ENCODE measurements around the gene CD22.

Gene CD22

GRCh38 chr19:35322014-35322413 lies 7.0 kb upstream of the CD22 start:
- H3K4me3 ChIP-seq (ENCODE audit: low read depth, low read length), result no peak overlapping the region
- H3K4me1 ChIP-seq (ENCODE audit: control insufficient read depth, insufficient read depth, low read length), result no peaks in the 10 kb centered on the region
- no peaks in the 10 kb centered on the region for H3K36me3 ChIP-seq (ENCODE audit: control insufficient read depth in 2 of 2, insufficient read depth in 1 of 2, low read length in 2 of 2)
- ChIA-PET POLR2A (no interaction called here), CTCF (interaction anchor here (1.1 kb wide), 1 partner anchor 31 kb away, joined by 3 read pairs; no protein-coding TSS in a partner anchor)
- no peak overlapping the region for H3K27ac ChIP-seq (ENCODE audit: extremely low read depth, low read depth, low read length)
- peaks cover 4% of the 10 kb centered on the region; the same call in 1 of the 2 replicates for H3K9me3 ChIP-seq (ENCODE audit: control insufficient read depth, insufficient read depth, low read depth, low read length)
- TF ChIP-seq ZNF366 (tag by site-specific recombination; conservative IDR thresholded peaks at IDR 0.05) (no peak), ZNF280D (tag by site-specific recombination; IDR thresholded peaks at IDR 0.05) (peak; percentile 88; the same call in 1 of the 2 replicates), ZNF146 (tag by site-specific recombination; IDR thresholded peaks at IDR 0.05) (peak; percentile 100), ZNF664 (tag by site-specific recombination; IDR thresholded peaks at IDR 0.05) (0 out of 2 replicates have a peak, but pooled peaks have one; percentile 38), ZFP69B (tag by site-specific recombination; IDR thresholded peaks at IDR 0.05) (no peak), PRDM10 (tag by site-specific recombination; IDR thresholded peaks at IDR 0.05) (no peak), ZNF311 (tag by site-specific recombination; IDR thresholded peaks at IDR 0.05; ENCODE audit: borderline replicate concordance) (no peak), ZNF791 (tag by site-specific recombination; IDR thresholded peaks at IDR 0.05) (no peak), SALL2 (tag by site-specific recombination; IDR thresholded peaks at IDR 0.05; ENCODE audit: borderline replicate concordance) (no peak), ZNF24 (tag by site-specific recombination; IDR thresholded peaks at IDR 0.05) (no peak), ZNF76 (tag by site-specific recombination; IDR thresholded peaks at IDR 0.05; ENCODE audit: borderline replicate concordance, low read depth) (no peak), BCL6B (tag by site-specific recombination; IDR thresholded peaks at IDR 0.05) (no peak), ZNF266 (tag by site-specific recombination; IDR thresholded peaks at IDR 0.05; ENCODE audit: low read depth) (no peak), ZNF354C (tag by site-specific recombination; IDR thresholded peaks at IDR 0.05; ENCODE audit: borderline replicate concordance, low read depth) (no peak), ZNF658 (tag by site-specific recombination; IDR thresholded peaks at IDR 0.05) (no peak), ZNF221 (tag by site-specific recombination; IDR thresholded peaks at IDR 0.05; ENCODE audit: borderline replicate concordance) (no peak), ZNF645 (tag by site-specific recombination; IDR thresholded peaks at IDR 0.05) (no peak), ZNF561 (tag by site-specific recombination; IDR thresholded peaks at IDR 0.05; ENCODE audit: borderline replicate concordance) (no peak), ZNF692 (tag by site-specific recombination; IDR thresholded peaks at IDR 0.05) (no peak), ZNF747 (tag by site-specific recombination; IDR thresholded peaks at IDR 0.05) (no peak), TRIM28 (IDR thresholded peaks at IDR 0.05; ENCODE audit: borderline replicate concordance, low read length) (no peak), ZBTB8A (tag by site-specific recombination; IDR thresholded peaks at IDR 0.05) (no peak), ZNF610 (tag by site-specific recombination; IDR thresholded peaks at IDR 0.05; ENCODE audit: borderline replicate concordance) (no peak), ZBTB26 (tag by site-specific recombination; optimal IDR thresholded peaks at IDR 0.05) (no peak), ZNF133 (tag by site-specific recombination; IDR thresholded peaks at IDR 0.05) (0 out of 2 replicates have a peak, but pooled peaks have one; percentile 20), OSR2 (tag by site-specific recombination; IDR thresholded peaks at IDR 0.05) (no peak), ZNF335 (tag by site-specific recombination; conservative IDR thresholded peaks at IDR 0.05) (no peak; the same call in 1 of the 2 replicates)
